Mesothelial cell of epicardium (in vitro differentiated cells): ENCODE results near the gene ATP2A1. TPM values are rescaled to one million over a fixed set of nuclear protein-coding genes. Genes with fewer than 3 reads are reported as not detected.
"Not testable (repeated sequence)": the region's sequence is repeated elsewhere in the genome, so short reads cannot be mapped to it uniquely, and the experiment has no call there.

Source experiments
- DNase-seq, 2 experiments: peaks; one replicate each; pipeline ENCODE4 v3.0.0; 2021; ENCODE audit warnings: low spot score in 2 of 2; ENCODE audit not compliant: unreplicated experiment in 2 of 2
- H3K27ac Mint-ChIP-seq: 2 replicates; pipeline ENCODE4 v1.8.0; 2021; ENCODE audit warnings: mixed read lengths
- H3K27me3 Mint-ChIP-seq: 2 replicates; pipeline ENCODE4 v1.8.0; 2021; ENCODE audit warnings: low read depth, mixed read lengths
- H3K36me3 Mint-ChIP-seq: 2 replicates; pipeline ENCODE4 v1.8.0; 2021; ENCODE audit warnings: mixed read lengths
- H3K4me1 Mint-ChIP-seq: 2 replicates; pipeline ENCODE4 v1.8.0; 2021; ENCODE audit warnings: mixed read lengths
- H3K4me3 Mint-ChIP-seq: 2 replicates; pipeline ENCODE4 v1.8.0; 2021; ENCODE audit warnings: mild to moderate bottlenecking, moderate library complexity, mixed read lengths
- H3K9me3 Mint-ChIP-seq: 2 replicates; pipeline ENCODE4 v1.8.0; 2021; ENCODE audit warnings: mixed read lengths
- total RNA-seq: library from RNA; stranded (reverse); gene quantifications from 3 replicates; pipeline ENCODE4 v1.2.1, GENCODE V29; 2021
- TF ChIP-seq, protein P1 (sequence below): fragments of 200-600 bp; sonication (generic); IDR thresholded peaks from one replicate; pipeline ENCODE4 v1.5.0; 2021; ENCODE audit warnings: antibody characterized with exemption; ENCODE audit not compliant: unreplicated experiment

Gene ATP2A1
- total RNA-seq, 1 donor from 2014 or later = 3.0 TPM

DNA sequence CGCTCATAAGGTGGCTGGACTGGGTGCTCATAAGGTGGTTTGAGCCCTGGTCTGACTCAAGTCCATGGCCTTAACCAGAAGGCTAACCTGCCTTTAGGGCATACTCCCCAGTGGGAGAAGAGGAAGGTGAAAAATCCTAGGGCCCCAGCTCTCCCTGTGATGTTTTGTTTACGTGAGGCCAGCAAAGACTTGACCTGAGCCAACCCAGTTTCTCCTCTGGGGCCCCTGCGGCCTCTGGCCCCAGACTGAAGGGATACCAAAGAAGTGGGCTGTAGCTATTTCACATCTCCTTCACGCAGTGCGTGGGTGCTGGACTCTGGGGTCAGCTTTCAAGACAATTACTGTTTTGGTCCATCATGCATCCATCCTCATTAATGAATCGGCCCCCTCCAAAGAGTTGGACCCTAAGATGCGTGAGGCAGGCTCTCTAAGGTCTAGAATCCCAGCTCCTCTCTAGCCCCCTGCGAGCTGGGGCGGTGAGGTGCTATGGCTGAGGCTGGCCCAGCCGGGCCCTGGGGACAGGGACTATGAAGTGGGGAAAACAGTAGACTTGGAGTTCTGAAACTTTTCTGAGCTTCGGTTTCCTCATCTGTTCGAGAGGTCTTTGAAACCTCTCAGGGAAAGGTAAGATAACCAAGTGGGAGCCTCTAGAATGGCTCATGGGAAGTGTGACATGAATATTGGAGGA lies 13.1 kb upstream of the ATP2A1 start:
- H3K4me3 Mint-ChIP-seq = peak overlapping the region; percentile 99
- H3K4me1 Mint-ChIP-seq = peaks cover 19% of the 10 kb centered on the region
- TF ChIP-seq, protein P1, sequence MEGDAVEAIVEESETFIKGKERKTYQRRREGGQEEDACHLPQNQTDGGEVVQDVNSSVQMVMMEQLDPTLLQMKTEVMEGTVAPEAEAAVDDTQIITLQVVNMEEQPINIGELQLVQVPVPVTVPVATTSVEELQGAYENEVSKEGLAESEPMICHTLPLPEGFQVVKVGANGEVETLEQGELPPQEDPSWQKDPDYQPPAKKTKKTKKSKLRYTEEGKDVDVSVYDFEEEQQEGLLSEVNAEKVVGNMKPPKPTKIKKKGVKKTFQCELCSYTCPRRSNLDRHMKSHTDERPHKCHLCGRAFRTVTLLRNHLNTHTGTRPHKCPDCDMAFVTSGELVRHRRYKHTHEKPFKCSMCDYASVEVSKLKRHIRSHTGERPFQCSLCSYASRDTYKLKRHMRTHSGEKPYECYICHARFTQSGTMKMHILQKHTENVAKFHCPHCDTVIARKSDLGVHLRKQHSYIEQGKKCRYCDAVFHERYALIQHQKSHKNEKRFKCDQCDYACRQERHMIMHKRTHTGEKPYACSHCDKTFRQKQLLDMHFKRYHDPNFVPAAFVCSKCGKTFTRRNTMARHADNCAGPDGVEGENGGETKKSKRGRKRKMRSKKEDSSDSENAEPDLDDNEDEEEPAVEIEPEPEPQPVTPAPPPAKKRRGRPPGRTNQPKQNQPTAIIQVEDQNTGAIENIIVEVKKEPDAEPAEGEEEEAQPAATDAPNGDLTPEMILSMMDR = no peak
- no peaks in the 10 kb centered on the region for H3K9me3 Mint-ChIP-seq
- no peak overlapping the region for H3K27ac Mint-ChIP-seq
- H3K27me3 Mint-ChIP-seq = no peaks in the 10 kb centered on the region
- H3K36me3 Mint-ChIP-seq = peaks cover 17% of the 10 kb centered on the region
- no peak for DNase-seq

DNA sequence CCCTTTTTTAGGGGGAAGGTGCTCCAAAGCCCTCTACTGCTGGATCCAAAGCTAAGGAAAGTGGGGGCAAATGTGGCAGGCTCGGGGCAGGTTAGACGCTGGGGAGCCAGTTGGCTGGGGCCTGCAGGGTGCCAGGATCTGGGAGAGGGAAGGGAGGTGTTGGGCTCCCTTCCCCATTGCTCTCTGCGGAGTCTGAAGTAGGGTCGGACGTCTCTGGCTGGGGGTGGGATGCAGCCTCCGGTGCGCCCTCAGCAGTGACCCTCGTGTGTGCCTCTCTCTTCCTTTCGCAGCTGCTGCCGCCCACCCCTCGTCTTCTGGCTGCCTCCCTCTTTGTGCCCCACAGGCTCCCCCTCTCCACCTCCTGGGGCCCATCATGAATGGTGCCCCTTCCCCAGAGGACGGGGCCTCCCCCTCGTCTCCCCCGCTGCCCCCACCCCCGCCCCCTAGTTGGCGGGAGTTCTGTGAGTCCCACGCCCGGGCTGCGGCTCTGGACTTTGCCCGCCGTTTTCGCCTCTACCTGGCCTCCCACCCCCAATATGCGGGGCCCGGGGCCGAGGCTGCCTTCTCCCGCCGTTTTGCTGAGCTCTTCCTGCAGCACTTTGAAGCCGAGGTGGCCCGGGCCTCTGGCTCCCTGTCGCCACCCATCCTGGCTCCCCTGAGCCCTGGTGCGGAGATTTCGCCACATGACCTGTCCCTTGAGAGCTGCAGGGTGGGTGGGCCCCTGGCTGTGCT lies 12.4 kb upstream of the ATP2A1 start:
- no peaks in the 10 kb centered on the region for H3K9me3 Mint-ChIP-seq
- H3K27ac Mint-ChIP-seq = no peak overlapping the region
- TF ChIP-seq, protein P1 = no peak
- peaks cover 22% of the 10 kb centered on the region for H3K36me3 Mint-ChIP-seq
- H3K4me1 Mint-ChIP-seq = peaks cover 19% of the 10 kb centered on the region
- no peaks in the 10 kb centered on the region for H3K27me3 Mint-ChIP-seq
- DNase-seq = no peak
- peak overlapping the region; percentile 17 for H3K4me3 Mint-ChIP-seq

DNA sequence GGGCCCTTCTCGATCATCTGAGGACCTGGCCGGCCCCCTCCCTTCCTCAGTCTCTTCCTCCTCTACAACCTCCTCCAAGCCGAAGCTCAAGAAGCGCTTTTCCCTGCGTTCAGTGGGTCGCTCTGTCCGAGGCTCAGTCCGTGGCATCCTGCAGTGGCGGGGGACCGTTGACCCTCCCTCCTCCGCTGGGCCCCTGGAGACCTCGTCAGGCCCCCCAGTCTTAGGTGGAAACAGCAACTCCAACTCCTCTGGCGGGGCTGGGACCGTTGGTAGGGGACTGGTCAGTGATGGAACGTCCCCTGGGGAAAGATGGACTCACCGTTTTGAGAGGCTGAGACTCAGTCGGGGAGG lies 11.9 kb upstream of the ATP2A1 start:
- TF ChIP-seq, protein P1 = no peak
- H3K9me3 Mint-ChIP-seq = no peaks in the 10 kb centered on the region
- no peak for DNase-seq
- H3K36me3 Mint-ChIP-seq = peaks cover 22% of the 10 kb centered on the region
- H3K27ac Mint-ChIP-seq = no peak overlapping the region
- H3K4me3 Mint-ChIP-seq = peak overlapping the region; percentile 17
- H3K27me3 Mint-ChIP-seq = no peaks in the 10 kb centered on the region
- peaks cover 19% of the 10 kb centered on the region for H3K4me1 Mint-ChIP-seq

DNA sequence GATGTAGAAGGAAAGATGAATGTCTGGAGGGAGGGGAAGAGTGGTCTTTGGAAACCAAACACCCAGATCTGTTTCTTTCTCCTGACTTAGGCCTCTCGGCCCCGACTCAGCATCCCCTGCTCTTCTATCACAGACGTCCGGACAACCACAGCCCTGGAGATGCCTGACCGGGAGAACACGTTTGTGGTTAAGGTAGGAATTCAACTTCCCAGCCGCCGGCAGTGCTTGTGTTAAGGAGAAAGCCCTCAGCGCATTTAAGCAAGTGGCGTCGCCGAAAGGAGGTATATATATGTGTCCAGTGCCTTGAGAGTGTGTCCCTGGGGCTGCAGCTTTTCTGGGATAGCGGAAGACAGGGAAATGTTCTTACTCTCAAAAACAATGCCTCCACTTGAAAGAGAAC lies 11.0 kb upstream of the ATP2A1 start:
- H3K36me3 Mint-ChIP-seq = peaks cover 22% of the 10 kb centered on the region
- H3K4me1 Mint-ChIP-seq = peaks cover 19% of the 10 kb centered on the region
- H3K9me3 Mint-ChIP-seq = no peaks in the 10 kb centered on the region
- no peak overlapping the region for H3K27ac Mint-ChIP-seq
- DNase-seq = no peak
- TF ChIP-seq, protein P1 = no peak
- H3K4me3 Mint-ChIP-seq = no peak overlapping the region
- H3K27me3 Mint-ChIP-seq = no peaks in the 10 kb centered on the region

DNA sequence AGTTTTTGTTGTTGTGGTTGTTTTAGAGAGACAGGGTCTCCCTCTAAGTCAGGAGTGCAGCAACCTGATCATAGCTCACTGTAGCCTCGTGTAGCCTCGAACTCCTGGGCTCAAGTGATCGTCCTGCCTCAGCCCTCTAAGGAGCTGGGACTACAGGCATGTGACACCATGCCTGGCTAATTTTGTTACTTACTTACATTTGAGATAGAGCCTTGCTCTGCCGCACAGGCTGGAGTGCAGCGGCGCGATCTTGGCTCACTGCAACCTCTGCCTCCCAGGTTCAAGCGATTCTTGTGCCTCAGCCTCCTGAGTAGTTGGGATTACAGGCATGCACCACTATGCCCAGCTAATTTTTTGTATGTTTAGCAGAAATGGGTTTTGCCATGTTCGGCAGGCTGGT lies 10.6 kb upstream of the ATP2A1 start:
- H3K4me1 Mint-ChIP-seq = peaks cover 19% of the 10 kb centered on the region
- not testable (repeated sequence) for DNase-seq, H3K27me3 Mint-ChIP-seq, H3K4me3 Mint-ChIP-seq, H3K27ac Mint-ChIP-seq, H3K9me3 Mint-ChIP-seq
- H3K36me3 Mint-ChIP-seq = peaks cover 22% of the 10 kb centered on the region

DNA sequence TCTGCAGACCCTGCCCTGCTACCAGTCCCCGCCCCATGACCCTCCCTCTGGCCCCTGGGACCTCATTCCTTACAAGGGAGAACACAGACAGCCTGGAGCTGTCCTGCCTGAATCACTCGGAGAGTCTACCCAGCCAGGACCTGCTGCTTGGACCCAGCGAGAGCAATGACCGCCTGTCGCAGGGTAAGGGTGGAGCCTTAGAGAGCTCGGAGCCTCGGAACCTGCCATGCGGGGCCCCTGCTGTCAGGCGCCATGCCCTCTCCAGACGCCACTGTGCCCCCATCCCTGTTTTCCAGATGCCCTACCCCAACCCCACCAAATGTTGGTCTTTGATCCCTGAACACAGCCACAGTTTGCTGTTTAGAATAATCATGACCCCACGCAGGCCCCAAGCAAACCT lies 9.1 kb upstream of the ATP2A1 start:
- Mint-ChIP-seq H3K36me3 (peaks cover 26% of the 10 kb centered on the region), H3K4me3 (no peak overlapping the region), H3K9me3 (no peaks in the 10 kb centered on the region), H3K27ac (no peak overlapping the region), H3K27me3 (no peaks in the 10 kb centered on the region), H3K4me1 (peaks cover 14% of the 10 kb centered on the region)
- no peak for DNase-seq
- TF ChIP-seq, protein P1 = no peak
